Vagina (tissue), 2 donors: ENCODE measurements around the gene RPTOR. TPM values are rescaled to one million over a fixed set of nuclear protein-coding genes. Genes with fewer than 3 reads are reported as not detected.
A peak's percentile ranks its signal among the peaks of the same experiment; 100 is the strongest.

Experiments used
- DNase-seq, 2 donors: peaks; one replicate each; pipeline ENCODE4 v3.0.0-alpha.2; 2017; ENCODE audit errors: extremely low spot score in 2 of 2
- H3K27ac ChIP-seq: fragments of 200-600 bp; sonication (generic); one replicate; pipeline ENCODE4 v1.5.1; 2019
- H3K27me3 ChIP-seq: fragments of 200-600 bp; sonication (generic); one replicate; pipeline ENCODE4 v1.5.1; 2019
- H3K36me3 ChIP-seq, 2 donors: fragments of 200-600 bp; sonication (generic); one replicate each; pipeline ENCODE4 v1.5.1; 2017 to 2019
- H3K4me1 ChIP-seq: fragments of 200-600 bp; sonication (generic); one replicate; pipeline ENCODE4 v1.5.1; 2019
- H3K4me3 ChIP-seq, 2 donors: fragments of 200-600 bp; sonication (generic); 1 replicate in 1 of 2; 2 replicates in 1 of 2; pipeline ENCODE4 v1.5.1; 2016 to 2019
- H3K9me3 ChIP-seq: fragments of 200-600 bp; sonication (generic); one replicate; pipeline ENCODE4 v1.5.1; 2019
- POLR2A ChIP-seq, 2 donors: fragments of 450-650 bp; IDR thresholded peaks; one replicate each; pipeline ENCODE4 v1.6.1; 2017; ENCODE audit warnings: antibody characterized with exemption in 2 of 2, mild to moderate bottlenecking in 2 of 2, moderate library complexity in 2 of 2
- POLR2AphosphoS5 ChIP-seq, 2 donors: sonication (generic); formaldehyde crosslinking; IDR thresholded peaks; one replicate each; pipeline ENCODE4 v1.9.0; 2017; ENCODE audit warnings: antibody characterized with exemption in 2 of 2, mild to moderate bottlenecking in 2 of 2, low read depth in 1 of 2; ENCODE audit not compliant: insufficient read depth in 1 of 2
- intact Hi-C: fragments of 100-400 bp; cut with DNase I; formaldehyde crosslinking; loops from one replicate; pipeline ENCODE4 v1.15.1; 2023
- total RNA-seq: library from RNA; depleted of rRNA; stranded (reverse); fragments of >200 nt; gene quantifications from one replicate; pipeline ENCODE4 v1.2.3, GENCODE V29; 2016
- TF ChIP-seq, protein P1 (sequence below), 3 experiments: fragments of 450-650 bp in 2 of 3; fragments of 200-600 bp in 1 of 3; sonication (generic) in 1 of 3; IDR thresholded peaks; one replicate each; pipeline ENCODE4 v1.5.1; 2017 to 2019; ENCODE audit warnings: antibody characterized with exemption in 3 of 3, mild to moderate bottlenecking in 2 of 3, moderate library complexity in 2 of 3

Gene RPTOR
- total RNA-seq, 1 donor from 2014 or later: 38.3 TPM

- Histone ChIP-seq H3K36me3 (no peaks in the 10 kb centered on the region), H3K27me3 (no peaks in the 10 kb centered on the region), H3K9me3 (no peaks in the 10 kb centered on the region), H3K4me3 (no peak overlapping the region), H3K4me1 (no peaks in the 10 kb centered on the region), H3K27ac (no peak overlapping the region)
- TF ChIP-seq, protein P1, sequence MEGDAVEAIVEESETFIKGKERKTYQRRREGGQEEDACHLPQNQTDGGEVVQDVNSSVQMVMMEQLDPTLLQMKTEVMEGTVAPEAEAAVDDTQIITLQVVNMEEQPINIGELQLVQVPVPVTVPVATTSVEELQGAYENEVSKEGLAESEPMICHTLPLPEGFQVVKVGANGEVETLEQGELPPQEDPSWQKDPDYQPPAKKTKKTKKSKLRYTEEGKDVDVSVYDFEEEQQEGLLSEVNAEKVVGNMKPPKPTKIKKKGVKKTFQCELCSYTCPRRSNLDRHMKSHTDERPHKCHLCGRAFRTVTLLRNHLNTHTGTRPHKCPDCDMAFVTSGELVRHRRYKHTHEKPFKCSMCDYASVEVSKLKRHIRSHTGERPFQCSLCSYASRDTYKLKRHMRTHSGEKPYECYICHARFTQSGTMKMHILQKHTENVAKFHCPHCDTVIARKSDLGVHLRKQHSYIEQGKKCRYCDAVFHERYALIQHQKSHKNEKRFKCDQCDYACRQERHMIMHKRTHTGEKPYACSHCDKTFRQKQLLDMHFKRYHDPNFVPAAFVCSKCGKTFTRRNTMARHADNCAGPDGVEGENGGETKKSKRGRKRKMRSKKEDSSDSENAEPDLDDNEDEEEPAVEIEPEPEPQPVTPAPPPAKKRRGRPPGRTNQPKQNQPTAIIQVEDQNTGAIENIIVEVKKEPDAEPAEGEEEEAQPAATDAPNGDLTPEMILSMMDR (IDR thresholded peaks at IDR 0.05): no peak
- TF ChIP-seq POLR2A (IDR thresholded peaks at IDR 0.05) (no peak), POLR2AphosphoS5 (IDR thresholded peaks at IDR 0.05; ENCODE audit: insufficient read depth in 1 of 2, low read depth in 1 of 2) (no peak)
- intact Hi-C loops: no loop called here
- DNase-seq: no peak
These were observed 67.2 kb downstream of the RPTOR start for GRCh38 chr17:80611816-80612215.

GRCh38 chr17:80612997-80613731 is 68.5 kb downstream of the RPTOR start:
- intact Hi-C loops: no loop called here
- H3K4me3 ChIP-seq: no peak overlapping the region
- no peaks in the 10 kb centered on the region for H3K4me1 ChIP-seq
- H3K27ac ChIP-seq: no peak overlapping the region
- no peak for DNase-seq
- H3K9me3 ChIP-seq: no peaks in the 10 kb centered on the region
- H3K36me3 ChIP-seq: no peaks in the 10 kb centered on the region
- H3K27me3 ChIP-seq: no peaks in the 10 kb centered on the region
- TF ChIP-seq POLR2AphosphoS5 (IDR thresholded peaks at IDR 0.05; ENCODE audit: insufficient read depth in 1 of 2, low read depth in 1 of 2): no peak
- TF ChIP-seq, protein P1 (IDR thresholded peaks at IDR 0.05): no peak

DNA sequence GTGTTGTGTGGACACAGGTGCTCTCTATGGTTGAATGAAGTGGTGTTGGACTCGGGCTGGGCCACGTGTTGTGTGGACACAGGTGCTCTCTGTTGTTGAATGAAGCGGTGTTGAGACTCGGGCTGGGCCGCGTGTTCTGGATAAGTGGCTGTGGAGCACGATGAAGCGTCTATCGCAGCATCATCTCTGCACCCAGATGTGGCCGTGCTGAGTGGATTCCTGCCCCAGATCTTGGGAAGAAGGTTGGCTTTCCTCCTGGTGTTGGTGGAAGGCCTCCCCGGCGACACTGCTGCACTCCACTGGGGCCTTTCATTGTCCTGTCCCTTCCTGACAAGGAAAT is 69.1 kb downstream of the RPTOR start:
- Histone ChIP-seq H3K27me3 (no peaks in the 10 kb centered on the region), H3K4me3 (no peak overlapping the region), H3K9me3 (no peaks in the 10 kb centered on the region), H3K27ac (no peak overlapping the region), H3K4me1 (no peaks in the 10 kb centered on the region), H3K36me3 (no peaks in the 10 kb centered on the region)
- peak in 1 of 2 donors; percentile 52 for DNase-seq
- intact Hi-C loops: no loop called here
- no peak for TF ChIP-seq POLR2AphosphoS5 (IDR thresholded peaks at IDR 0.05; ENCODE audit: insufficient read depth in 1 of 2, low read depth in 1 of 2)

- Histone ChIP-seq H3K4me3 (no peak overlapping the region), H3K36me3 (no peaks in the 10 kb centered on the region), H3K27me3 (no peaks in the 10 kb centered on the region), H3K4me1 (no peaks in the 10 kb centered on the region), H3K9me3 (no peaks in the 10 kb centered on the region), H3K27ac (no peak overlapping the region)
- DNase-seq: no peak
- intact Hi-C loops: no loop called here
- TF ChIP-seq POLR2A (IDR thresholded peaks at IDR 0.05): no peak
- no peak for TF ChIP-seq POLR2AphosphoS5 (IDR thresholded peaks at IDR 0.05; ENCODE audit: insufficient read depth in 1 of 2, low read depth in 1 of 2)
- TF ChIP-seq, protein P1 (IDR thresholded peaks at IDR 0.05): no peak
These were observed 69.9 kb downstream of the RPTOR start for GRCh38 chr17:80614332-80615047.

GRCh38 chr17:80615376-80615775 is 70.7 kb downstream of the RPTOR start:
- DNase-seq: no peak
- intact Hi-C loops: no loop called here
- H3K4me1 ChIP-seq: no peaks in the 10 kb centered on the region
- no peak overlapping the region for H3K4me3 ChIP-seq
- H3K27ac ChIP-seq: no peak overlapping the region
- no peaks in the 10 kb centered on the region for H3K27me3 ChIP-seq
- H3K36me3 ChIP-seq: no peaks in the 10 kb centered on the region
- H3K9me3 ChIP-seq: no peaks in the 10 kb centered on the region
- TF ChIP-seq, protein P1 (IDR thresholded peaks at IDR 0.05): no peak
- TF ChIP-seq POLR2AphosphoS5 (IDR thresholded peaks at IDR 0.05; ENCODE audit: insufficient read depth in 1 of 2, low read depth in 1 of 2) (no peak), POLR2A (IDR thresholded peaks at IDR 0.05) (no peak)
